Measurements from ENCODE around the gene HPS1. TPM values are rescaled to one million over a fixed set of nuclear protein-coding genes. Genes with fewer than 3 reads are reported as not detected.

Gene HPS1
- total RNA-seq, 1 experiment from 2014 or later = 47.4 TPM

DNA sequence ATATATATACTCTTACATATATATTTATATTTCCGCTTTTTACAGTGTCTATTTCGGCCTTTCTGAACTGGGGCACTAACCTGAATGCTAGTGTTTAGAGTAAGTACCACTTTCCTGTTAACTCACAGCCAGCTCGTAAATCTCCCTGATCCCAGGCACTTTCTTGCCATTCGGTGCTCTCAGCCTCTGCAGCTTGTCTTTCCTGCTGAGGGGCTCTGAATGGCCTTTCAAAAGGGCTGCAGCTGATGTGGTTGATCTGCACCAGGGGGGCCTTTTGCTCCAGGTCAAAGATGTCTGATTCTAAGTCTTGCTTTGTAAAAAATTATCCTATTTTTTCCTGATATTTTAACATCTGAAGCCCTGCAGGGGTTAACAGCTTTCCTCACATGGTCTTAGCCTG, 25.5 kb upstream of the HPS1 start:
- H4K20me1 ChIP-seq (ENCODE audit: control insufficient read depth, insufficient read depth, insufficient read length) = no peaks in the 10 kb centered on the region
- H3K27me3 ChIP-seq (ENCODE audit: insufficient read depth, low read length) = no peaks in the 10 kb centered on the region
- no peak overlapping the region for H3K4ac ChIP-seq (ENCODE audit: low read depth, low read length)
- H4K5ac ChIP-seq (ENCODE audit: insufficient read length, low read depth, low read length) = no peak overlapping the region
- H3K23ac ChIP-seq (ENCODE audit: insufficient read length, low read depth, low read length) = no peak overlapping the region
- no peaks in the 10 kb centered on the region for H3K9me3 ChIP-seq (ENCODE audit: control insufficient read depth, low read depth, low read length)
- H4K8ac ChIP-seq (replicated peaks; ENCODE audit: insufficient read length, low read depth, low read length) = no peak overlapping the region
- no peaks in the 10 kb centered on the region for H3K79me1 ChIP-seq (ENCODE audit: insufficient read depth, low read depth, low read length, poor library complexity, severe bottlenecking)
- H4K91ac ChIP-seq (ENCODE audit: insufficient read length, low read depth, low read length) = no peak overlapping the region
- DNase-seq = no peak
- no peak overlapping the region for H2BK15ac ChIP-seq (ENCODE audit: low read depth, low read length)
- no peak overlapping the region for H3K4me3 Mint-ChIP-seq
- peaks cover 0 to under 1% of the 10 kb centered on the region in 2 experiments; a peak in 1 of 5 replicates for H3K9me3 Mint-ChIP-seq
- no peak overlapping the region for H3T11ph ChIP-seq (ENCODE audit: low read length)
- no peak overlapping the region for H3K18ac ChIP-seq (ENCODE audit: insufficient read length, low read depth, low read length)
- H2AK5ac ChIP-seq (ENCODE audit: insufficient read length, low read length) = no peak overlapping the region
- WGBS (ENCODE audit: extremely low coverage, insufficient read length, low lambda C conversion rate) = no CpG with 5 or more reads among the region's 4 CpGs
- H3K4me2 ChIP-seq (ENCODE audit: insufficient read depth, insufficient read length, low read length) = no peak overlapping the region
- H3K23me2 ChIP-seq (ENCODE audit: insufficient read length, low read depth, low read length, poor library complexity, severe bottlenecking) = no peaks in the 10 kb centered on the region
- H3K27ac ChIP-seq (ENCODE audit: insufficient read length, low read depth, low read length) = no peak overlapping the region
- no peak overlapping the region for H2BK5ac ChIP-seq (ENCODE audit: insufficient read length, low read length)
- TF ChIP-seq, protein P1, sequence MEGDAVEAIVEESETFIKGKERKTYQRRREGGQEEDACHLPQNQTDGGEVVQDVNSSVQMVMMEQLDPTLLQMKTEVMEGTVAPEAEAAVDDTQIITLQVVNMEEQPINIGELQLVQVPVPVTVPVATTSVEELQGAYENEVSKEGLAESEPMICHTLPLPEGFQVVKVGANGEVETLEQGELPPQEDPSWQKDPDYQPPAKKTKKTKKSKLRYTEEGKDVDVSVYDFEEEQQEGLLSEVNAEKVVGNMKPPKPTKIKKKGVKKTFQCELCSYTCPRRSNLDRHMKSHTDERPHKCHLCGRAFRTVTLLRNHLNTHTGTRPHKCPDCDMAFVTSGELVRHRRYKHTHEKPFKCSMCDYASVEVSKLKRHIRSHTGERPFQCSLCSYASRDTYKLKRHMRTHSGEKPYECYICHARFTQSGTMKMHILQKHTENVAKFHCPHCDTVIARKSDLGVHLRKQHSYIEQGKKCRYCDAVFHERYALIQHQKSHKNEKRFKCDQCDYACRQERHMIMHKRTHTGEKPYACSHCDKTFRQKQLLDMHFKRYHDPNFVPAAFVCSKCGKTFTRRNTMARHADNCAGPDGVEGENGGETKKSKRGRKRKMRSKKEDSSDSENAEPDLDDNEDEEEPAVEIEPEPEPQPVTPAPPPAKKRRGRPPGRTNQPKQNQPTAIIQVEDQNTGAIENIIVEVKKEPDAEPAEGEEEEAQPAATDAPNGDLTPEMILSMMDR (conservative IDR thresholded peaks at IDR 0.05) = no peak
- no peak overlapping the region for H3K56ac ChIP-seq (ENCODE audit: insufficient read length, low read depth, low read length)
- H2AFZ ChIP-seq (ENCODE audit: low read length) = no peak overlapping the region
- no peak overlapping the region for H2BK20ac ChIP-seq (ENCODE audit: low read depth, low read length, poor library complexity, severe bottlenecking)
- peaks cover 27% of the 10 kb centered on the region for H3K27me3 Mint-ChIP-seq (ENCODE audit: low read depth)
- no peak overlapping the region for H3K9ac ChIP-seq (ENCODE audit: extremely low read depth, insufficient read length, low read length)
- no peaks in the 10 kb centered on the region; the same call in 1 of the 2 replicates for H3K4me1 ChIP-seq (ENCODE audit: insufficient read depth, low read length)
- H2BK12ac ChIP-seq (ENCODE audit: insufficient read length, low read depth, low read length) = no peak overlapping the region
- H3K36me3 Mint-ChIP-seq (ENCODE audit: insufficient read depth in 1 of 3, low read depth in 3 of 3) = no peaks in the 10 kb centered on the region
- peaks cover 21 to 34% of the 10 kb centered on the region in 2 experiments for H3K4me1 Mint-ChIP-seq
- no peak overlapping the region for H2BK120ac ChIP-seq (ENCODE audit: low read depth, low read length, poor library complexity, severe bottlenecking)
- H3K79me2 ChIP-seq (ENCODE audit: insufficient read depth, low read length) = no peaks in the 10 kb centered on the region
- H3K14ac ChIP-seq (ENCODE audit: insufficient read depth, low read length) = no peak overlapping the region
- peak overlapping the region in 1 of 3 experiments; percentile 84; a peak in 1 of 7 replicates for H3K27ac Mint-ChIP-seq
